Stimulated activated CD8-positive, alpha-beta memory T cell treated with anti-CD3 and anti-CD28 coated beads, Interleukin-12 subunit alpha, Interleukin-12 subunit beta, amount 100 ng/mL, for 1 hour (primary cell): Measurements from ENCODE around the gene PCK1.
"Not testable (repeated sequence)": the region's sequence is repeated elsewhere in the genome, so short reads cannot be mapped to it uniquely, and the experiment has no call there.

Experiments
- DNase-seq: peaks from one replicate; pipeline ENCODE4 v3.0.0-alpha.2; 2020; ENCODE audit warnings: low read depth

PCK1 gene

GRCh38 chr20:57560554-57561355 lies at the start of gene PCK1:
Gene PCK1, plus strand, starts transcription at chr20:57561110. Its CDS starts 302 bp downstream, at chr20:57561412.
- no peak for DNase-seq

DNA sequence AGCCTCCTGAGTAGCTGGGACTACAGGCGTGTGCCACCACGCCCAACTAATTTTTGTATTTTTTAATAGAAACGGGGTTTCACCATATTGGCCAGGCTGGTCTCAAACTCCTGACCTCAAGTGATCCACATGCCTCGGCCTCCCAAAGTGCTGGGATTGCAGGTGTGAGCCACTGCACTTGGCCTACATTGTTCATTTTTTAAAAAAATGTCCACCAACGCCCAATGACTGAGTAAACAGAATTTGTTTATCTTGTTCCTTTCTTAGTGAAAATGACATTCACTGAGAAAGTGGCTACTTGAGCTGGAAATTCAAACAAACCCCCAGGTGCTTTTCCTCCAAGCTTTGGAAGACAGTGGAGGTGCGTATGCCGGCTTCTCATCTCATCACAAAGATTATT lies 49.2 kb upstream of the PCK1 start:
- DNase-seq: not testable (repeated sequence)

DNA sequence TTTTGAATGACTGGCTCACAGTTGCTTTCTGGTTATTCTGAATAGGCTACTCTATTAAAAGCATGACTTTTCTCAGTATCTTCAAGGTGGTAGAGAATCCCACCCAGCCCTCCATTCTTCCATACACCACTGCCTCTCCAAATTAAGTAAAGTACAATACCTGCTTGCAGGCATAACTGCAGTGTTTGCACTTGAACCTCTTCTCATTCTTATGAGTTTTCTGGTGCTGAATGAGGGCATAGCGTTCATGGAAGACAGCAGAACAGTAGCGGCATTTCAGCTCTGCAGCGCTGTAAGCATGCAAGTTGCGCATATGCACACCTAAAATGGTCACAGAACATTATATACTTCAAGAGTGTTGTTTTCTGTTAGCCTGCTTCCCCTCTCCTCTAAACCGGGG lies 48.5 kb upstream of the PCK1 start:
- DNase-seq: no peak

DNA sequence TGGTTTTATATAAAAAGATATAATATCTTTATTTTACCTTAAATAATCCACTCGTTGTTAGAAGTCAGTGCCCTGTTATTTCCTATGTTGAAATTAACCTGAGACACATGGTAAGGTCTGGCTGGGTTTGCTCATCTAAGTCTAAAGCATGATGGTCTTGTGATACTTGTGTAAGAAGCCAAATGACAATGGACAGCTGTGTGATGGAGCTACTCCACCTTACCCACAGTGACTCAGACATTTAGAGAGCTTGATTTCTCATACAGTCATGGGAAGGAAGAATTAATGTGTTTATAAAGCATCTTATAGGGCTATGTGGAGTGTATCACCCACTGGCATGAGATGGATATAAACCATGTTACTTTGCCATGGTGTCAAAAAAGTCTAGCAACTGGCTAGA lies 47.7 kb upstream of the PCK1 start:
- no peak for DNase-seq

- DNase-seq: no peak
These were observed 46.6 kb upstream of the PCK1 start for GRCh38 chr20:57514273-57514751.

DNA sequence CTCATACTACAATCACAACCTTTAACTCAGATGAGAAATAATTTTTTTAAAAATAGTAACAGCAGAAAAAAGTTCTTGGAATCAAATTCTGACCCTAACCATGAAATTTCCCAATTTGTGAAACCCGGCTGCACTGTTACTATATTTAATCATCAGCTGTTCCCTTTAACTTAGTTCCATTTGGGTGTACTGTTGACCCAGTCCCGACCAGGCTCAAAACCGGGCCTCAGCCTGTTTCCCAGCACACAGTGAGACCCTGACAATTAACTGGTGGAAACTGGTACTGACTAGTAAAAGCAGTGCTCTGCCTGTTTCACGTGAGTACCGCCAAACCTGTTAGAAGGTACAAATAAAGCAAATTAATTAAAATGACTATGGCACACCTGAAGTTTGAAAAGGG lies 43.0 kb upstream of the PCK1 start:
- no peak for DNase-seq

- DNase-seq: no peak
These were observed 38.4 kb upstream of the PCK1 start for GRCh38 chr20:57522380-57523140.

- no peak for DNase-seq
These were observed 37.1 kb upstream of the PCK1 start for GRCh38 chr20:57523782-57524181.

DNA sequence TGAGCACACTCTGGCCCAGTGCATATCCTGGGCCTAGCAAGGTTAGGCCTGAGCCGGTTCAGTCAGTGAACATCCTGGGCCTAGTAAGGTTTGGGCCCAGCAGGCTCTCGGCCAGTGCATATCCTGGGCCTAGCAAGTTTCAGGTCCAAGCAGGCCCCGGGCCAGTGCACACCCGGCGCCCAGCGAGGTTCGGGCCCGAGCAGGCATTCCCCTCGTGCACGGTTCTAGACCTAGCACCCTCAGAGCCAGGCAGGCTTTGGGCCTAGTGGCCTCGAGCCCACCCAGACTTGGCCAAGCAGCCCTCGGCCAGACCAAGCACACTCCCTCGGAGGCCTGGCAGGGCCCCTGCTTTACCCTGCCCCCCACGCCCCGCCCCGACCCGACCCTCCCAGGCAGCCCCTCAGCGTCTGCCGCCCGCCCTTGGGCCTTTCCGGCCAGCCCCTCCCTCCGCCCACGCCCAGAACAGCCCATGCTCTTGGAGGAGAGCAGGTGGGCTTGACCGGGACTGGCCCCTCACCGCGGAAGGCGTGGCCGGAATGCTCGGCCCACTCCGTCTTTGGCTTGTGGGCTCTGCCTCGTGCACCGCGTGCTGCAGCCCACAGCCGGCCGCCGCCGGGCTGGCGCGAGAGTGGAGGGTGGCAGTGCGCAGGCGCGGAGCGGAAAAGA lies 36.3 kb upstream of the PCK1 start, which contains the start of gene CTCFL:
CTCFL (minus strand) TSS at position 630 of the 666 bp plus-strand sequence. CDS start 935 bp downstream, outside the sequence.
- no peak for DNase-seq

DNA sequence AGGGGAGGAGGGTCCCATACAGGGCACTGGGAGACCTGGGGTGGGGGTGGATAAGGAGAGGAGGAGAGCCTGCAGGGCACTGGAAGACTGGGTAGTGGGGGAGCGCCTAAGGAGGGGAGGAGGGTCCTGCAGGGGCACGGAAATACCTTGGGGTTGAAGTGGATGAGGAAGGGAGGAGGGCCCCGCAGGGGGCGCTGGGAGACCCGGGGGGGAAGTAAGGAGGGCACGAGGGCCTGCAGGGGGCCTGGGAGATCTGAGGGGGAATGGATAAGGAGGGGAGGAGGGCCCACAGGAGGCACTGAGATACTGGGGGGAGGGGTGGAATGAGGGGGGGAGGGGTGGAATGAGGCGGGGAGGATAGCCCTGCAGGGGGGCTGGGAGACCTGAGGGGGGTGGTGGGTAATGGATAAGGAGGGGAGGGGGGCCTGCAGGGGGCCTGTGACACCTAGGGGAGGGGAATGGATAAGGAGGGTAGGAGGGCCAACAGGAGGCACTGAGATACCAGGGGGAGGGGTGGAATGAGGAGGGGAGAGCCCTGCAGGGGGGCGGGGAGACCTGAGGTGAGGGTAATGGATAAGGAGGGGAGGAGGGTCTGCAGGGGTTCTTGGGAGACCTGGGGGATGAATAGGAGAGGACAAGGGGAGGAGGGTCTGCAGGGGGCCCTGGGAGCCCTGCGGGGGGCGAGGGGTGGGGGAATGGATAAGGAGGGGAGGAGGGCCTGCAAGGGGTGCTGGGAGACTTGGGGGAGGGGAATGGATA lies 35.4 kb upstream of the PCK1 start:
- no peak for DNase-seq

GRCh38 chr20:57526087-57526884 lies 34.6 kb upstream of the PCK1 start:
- no peak for DNase-seq

GRCh38 chr20:57526885-57527460 lies 33.9 kb upstream of the PCK1 start:
- DNase-seq: no peak

- no peak for DNase-seq
These were observed 33.2 kb upstream of the PCK1 start for GRCh38 chr20:57527728-57528127.

- DNase-seq: no peak
These were observed 32.8 kb upstream of the PCK1 start for GRCh38 chr20:57528148-57528547.

- DNase-seq: no peak
These were observed 31.7 kb upstream of the PCK1 start for GRCh38 chr20:57529160-57529585.

DNA sequence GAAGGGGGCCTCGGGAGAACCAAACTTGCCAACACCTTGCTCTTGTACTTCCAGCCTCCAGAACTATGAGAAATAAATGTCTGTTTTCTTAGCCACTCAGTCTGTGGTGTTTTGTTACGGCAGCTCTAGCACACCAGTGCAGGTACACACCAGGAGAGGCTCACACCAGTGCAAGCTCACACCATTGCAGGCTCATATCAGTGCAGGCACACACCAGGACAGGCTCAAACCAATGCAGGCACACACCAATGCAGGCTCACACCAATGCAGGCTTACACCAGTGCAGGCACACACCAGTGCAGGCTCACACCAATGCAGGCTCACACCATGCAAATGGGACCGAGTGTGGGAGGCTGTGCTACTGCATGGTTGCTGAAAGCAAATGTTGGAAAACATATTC lies 31.1 kb upstream of the PCK1 start:
- DNase-seq: no peak

DNA sequence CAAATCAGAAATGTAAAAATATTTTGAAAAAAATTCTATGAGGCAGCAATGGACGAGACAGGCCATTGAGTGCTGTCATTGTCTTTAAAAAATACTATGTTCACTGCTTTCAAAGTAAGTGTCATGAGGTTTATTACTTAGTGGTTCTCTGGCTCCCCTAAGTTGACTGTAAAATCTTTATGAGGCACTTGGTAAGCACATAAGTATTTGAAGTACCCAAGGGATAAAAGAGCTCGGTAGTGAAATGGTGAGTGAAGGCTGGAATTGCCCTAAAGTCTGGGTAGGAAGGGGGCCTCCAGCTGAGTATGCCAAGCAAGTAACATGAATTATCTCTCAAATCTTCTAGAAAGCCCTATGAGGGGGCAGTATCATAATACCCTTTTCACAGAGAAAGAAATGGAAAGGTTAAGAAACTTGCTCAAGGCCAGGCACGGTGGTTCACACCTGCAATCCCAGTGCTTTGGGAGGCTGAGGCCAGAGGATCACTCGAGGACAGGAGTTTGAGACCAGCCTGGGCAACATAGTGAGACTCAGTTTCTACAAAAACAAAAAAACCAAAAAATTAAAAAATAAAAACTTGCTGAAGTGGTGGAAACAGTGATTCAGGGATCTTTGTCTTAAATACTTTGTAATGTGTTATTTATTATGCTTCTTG lies 30.5 kb upstream of the PCK1 start:
- no peak for DNase-seq

- DNase-seq: no peak
These were observed 28.8 kb upstream of the PCK1 start for GRCh38 chr20:57532104-57532503.

- no peak for DNase-seq
These were observed 25.6 kb upstream of the PCK1 start for GRCh38 chr20:57535297-57535696.

GRCh38 chr20:57536120-57536708 lies 24.7 kb upstream of the PCK1 start:
- DNase-seq: no peak
